DND-41 (cell line): Measurements from ENCODE around the gene GARNL3.

Experiments used
- ATAC-seq: fragments of 200-7000 bp; cut with Tn5 transposase; 3 replicates; pipeline ENCODE4 v1.9.1; 2021; ENCODE audit warnings: low read depth; ENCODE audit not compliant: insufficient read depth
- DNase-seq: peaks from one replicate; pipeline ENCODE4 v3.0.0-alpha.2; 2020
- H2AFZ ChIP-seq: 2 replicates; pipeline ENCODE4 v1.6.0; 2012; ENCODE audit warnings: low read depth, low read length
- H3K27ac ChIP-seq: 2 replicates; pipeline ENCODE4 v1.5.1; 2012; ENCODE audit warnings: low read length, inconsistent platforms
- H3K27me3 ChIP-seq: fragments of 200-600 bp; sonication (generic); 2 replicates; pipeline ENCODE4 v1.6.0; 2012; ENCODE audit warnings: low read length, mild to moderate bottlenecking, inconsistent platforms; ENCODE audit not compliant: insufficient read depth, poor library complexity
- H3K36me3 ChIP-seq: 2 replicates; pipeline ENCODE4 v1.5.1; 2012; ENCODE audit warnings: low read length, inconsistent platforms; ENCODE audit not compliant: insufficient read depth
- H3K4me1 ChIP-seq: 2 replicates; pipeline ENCODE4 v1.5.1; 2012; ENCODE audit warnings: mild to moderate bottlenecking, low read length; ENCODE audit not compliant: insufficient read depth
- H3K4me2 ChIP-seq: 2 replicates; pipeline ENCODE4 v1.6.0; 2012; ENCODE audit warnings: mild to moderate bottlenecking, moderate library complexity, low read length, inconsistent platforms; ENCODE audit not compliant: insufficient read depth
- H3K4me3 ChIP-seq, 2 experiments: fragments of 200-600 bp in 1 of 2; shearing (Covaris generic) in 1 of 2; 2 replicates each; pipeline ENCODE4 v1.5.1; 2012 to 2016; ENCODE audit warnings: inconsistent platforms in 2 of 2, low read length in 2 of 2, mild to moderate bottlenecking in 2 of 2, low read depth in 1 of 2, moderate library complexity in 1 of 2
- H3K79me2 ChIP-seq: 2 replicates; pipeline ENCODE4 v1.6.0; 2012; ENCODE audit warnings: low read length, inconsistent platforms; ENCODE audit not compliant: insufficient read depth
- H3K9ac ChIP-seq: 2 replicates; pipeline ENCODE4 v1.6.0; 2012; ENCODE audit warnings: low read depth, mild to moderate bottlenecking, inconsistent platforms, low read length, moderate library complexity
- H3K9me3 ChIP-seq: 2 replicates; pipeline ENCODE4 v1.5.1; 2012; ENCODE audit warnings: low read length, moderate library complexity, mild to moderate bottlenecking, inconsistent platforms; ENCODE audit not compliant: insufficient read depth, severe bottlenecking
- H4K20me1 ChIP-seq: 2 replicates; pipeline ENCODE4 v1.6.0; 2012; ENCODE audit warnings: low read length; ENCODE audit not compliant: insufficient read depth
- CTCF ChIP-seq: IDR thresholded peaks from 2 replicates; pipeline ENCODE4 v1.5.1; 2012; ENCODE audit warnings: borderline replicate concordance, low read length, moderate library complexity, mild to moderate bottlenecking; ENCODE audit not compliant: poor library complexity, severe bottlenecking; ENCODE audit errors: extremely low read depth
- EZH2 ChIP-seq: IDR thresholded peaks from 3 replicates; pipeline ENCODE4 v1.6.1; 2012; ENCODE audit warnings: borderline replicate concordance, low read depth, mild to moderate bottlenecking, moderate library complexity, low read length, inconsistent platforms; ENCODE audit not compliant: severe bottlenecking

Gene GARNL3

GRCh38 chr9:127222388-127223095 is 42.0 kb upstream of the GARNL3 start:
- Histone ChIP-seq H4K20me1 (peaks cover 6% of the 10 kb centered on the region), H2AFZ (no peak overlapping the region), H3K9me3 (no peaks in the 10 kb centered on the region), H3K36me3 (no peaks in the 10 kb centered on the region), H3K4me2 (no peak overlapping the region), H3K27me3 (peaks cover 11% of the 10 kb centered on the region), H3K4me3 (no peak overlapping the region), H3K27ac (no peak overlapping the region), H3K4me1 (no peaks in the 10 kb centered on the region), H3K79me2 (no peaks in the 10 kb centered on the region), H3K9ac (no peak overlapping the region)
- ATAC-seq (no peak), DNase-seq (no peak)
- TF ChIP-seq EZH2 (no peak), CTCF (no peak)

GRCh38 chr9:127223266-127223665 is 41.3 kb upstream of the GARNL3 start:
- TF ChIP-seq CTCF = no peak
- no peak for TF ChIP-seq EZH2
- no peaks in the 10 kb centered on the region for H3K9me3 ChIP-seq
- H3K4me2 ChIP-seq = no peak overlapping the region
- H4K20me1 ChIP-seq = peaks cover 5% of the 10 kb centered on the region
- H3K9ac ChIP-seq = no peak overlapping the region
- ATAC-seq (no peak), DNase-seq (no peak)
- H3K4me3 ChIP-seq = no peak overlapping the region
- H3K79me2 ChIP-seq = no peaks in the 10 kb centered on the region
- H3K27ac ChIP-seq = no peak overlapping the region
- H3K36me3 ChIP-seq = no peaks in the 10 kb centered on the region
- H3K27me3 ChIP-seq = peaks cover 11% of the 10 kb centered on the region
- no peak overlapping the region for H2AFZ ChIP-seq
- no peaks in the 10 kb centered on the region for H3K4me1 ChIP-seq

GRCh38 chr9:127223810-127224177 is 40.8 kb upstream of the GARNL3 start:
- Histone ChIP-seq H3K4me3 (no peak overlapping the region), H3K9me3 (no peaks in the 10 kb centered on the region), H3K36me3 (no peaks in the 10 kb centered on the region), H2AFZ (no peak overlapping the region), H4K20me1 (peaks cover under 1% of the 10 kb centered on the region; the same call in 1 of the 2 replicates), H3K27ac (no peak overlapping the region), H3K9ac (no peak overlapping the region), H3K79me2 (no peaks in the 10 kb centered on the region), H3K4me1 (no peaks in the 10 kb centered on the region), H3K4me2 (no peak overlapping the region), H3K27me3 (peaks cover 8% of the 10 kb centered on the region)
- DNase-seq (no peak), ATAC-seq (no peak)
- no peak for TF ChIP-seq CTCF
